Measurements from ENCODE around the gene STIP1. TPM values are rescaled to one million over a fixed set of nuclear protein-coding genes. Genes with fewer than 3 reads are reported as not detected.

The STIP1 gene
- total RNA-seq, 1 experiment from 2014 or later, result 297 TPM

DNA sequence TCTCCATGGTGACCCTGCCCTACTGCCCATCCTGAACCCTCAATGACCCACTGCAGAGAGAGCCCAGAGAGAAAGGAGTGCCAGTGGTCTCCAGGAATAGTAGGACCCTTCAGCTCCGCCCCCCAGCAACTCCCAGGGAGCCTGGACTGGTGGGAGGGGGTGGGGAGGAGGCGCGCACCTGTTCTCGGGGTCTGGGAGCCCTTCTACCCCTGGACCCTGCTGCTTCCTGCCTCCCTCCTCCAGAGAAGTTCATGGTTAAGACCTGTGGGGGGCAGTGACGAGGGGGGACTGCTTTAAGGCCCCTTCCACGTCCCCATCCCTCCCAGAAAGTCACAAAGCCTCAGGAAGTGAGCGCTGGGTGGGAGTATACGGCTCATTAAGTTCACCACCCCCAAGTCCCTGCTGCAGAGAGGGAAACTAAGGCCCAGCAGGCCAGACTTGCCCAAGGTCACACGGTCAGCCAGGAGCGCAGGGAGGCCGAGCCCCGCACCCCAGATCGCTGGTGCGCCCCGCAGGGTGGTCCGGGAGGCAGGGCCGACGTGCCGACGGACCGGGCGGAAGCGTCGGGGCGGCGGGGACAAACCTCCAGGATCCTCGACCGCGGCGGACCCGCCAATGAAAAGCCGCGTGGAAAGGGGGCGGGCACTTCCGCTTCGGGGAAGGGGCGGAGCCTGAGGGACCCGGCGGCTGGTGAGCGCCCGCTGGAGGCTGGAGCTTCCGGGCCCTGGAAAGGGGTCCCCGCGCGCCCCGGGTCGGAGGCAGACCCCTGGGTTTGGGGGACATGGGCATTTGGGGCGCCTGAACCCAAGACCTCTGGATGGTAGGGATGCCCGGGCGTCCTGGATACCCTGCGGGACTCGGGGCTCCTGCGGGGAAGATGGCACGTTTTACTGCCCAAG lies 39.9 kb downstream of the STIP1 start, which contains the start of the genes NUDT22 and TRPT1:
NUDT22 (plus strand) TSS at position 667 of the 899 bp plus-strand sequence. CDS start 379 bp downstream, outside the sequence.
TRPT1 (minus strand) TSS at position 579 of the 899 bp plus-strand sequence; CDS start at position 253, 326 bp downstream.
- DNase-seq, result peak; percentile 82 to 92
- H3K4me1 ChIP-seq, result peaks cover 26% of the 10 kb centered on the region
- Mint-ChIP-seq H3K36me3 (ENCODE audit: insufficient read depth, unreplicated experiment) (peaks cover 23% of the 10 kb centered on the region), H3K27ac (ENCODE audit: unreplicated experiment) (peak within 1 kb of the TSS; percentile 39), H3K4me3 (ENCODE audit: unreplicated experiment) (peak within 1 kb of the TSS; percentile 81), H3K9me3 (ENCODE audit: unreplicated experiment) (no peaks in the 10 kb centered on the region), H3K4me1 (ENCODE audit: low read depth, unreplicated experiment) (no peaks in the 10 kb centered on the region), H3K27me3 (ENCODE audit: insufficient read depth, unreplicated experiment) (no peaks in the 10 kb centered on the region)
- intact Hi-C loops (cut with micrococcal nuclease; ENCODE audit: unreplicated experiment), result no loop called here
- ChIA-PET POLR2A (interaction anchor here (1.0 to 1.3 kb wide), 3 partner anchors 15 to 78 kb away, joined by 4 to 11 read pairs (median 7); partner anchors contain the start of genes FKBP2 and STIP1), CTCF (interaction anchor here (0.6 to 1.5 kb wide), 5 partner anchors 21 to 365 kb away, joined by 3 to 7 read pairs (median 5); partner anchors contain the start of gene ESRRA)
- H3K4me3 ChIP-seq (ENCODE audit: low read depth, low read length), result peak within 1 kb of the TSS; percentile 99
- no peaks in the 10 kb centered on the region; the same call in 1 of the 2 replicates for H3K36me3 ChIP-seq (ENCODE audit: control insufficient read depth, insufficient read depth, low read length)
- H3K27me3 ChIP-seq (replicated peaks; ENCODE audit: control insufficient read depth, insufficient read depth, low read length), result no peaks in the 10 kb centered on the region
- TSS peak; percentile 41 for BruUV-seq (replicated peaks)
- peak; percentile 28 to 29 for TF ChIP-seq CTCF (IDR thresholded peaks at IDR 0.05; ENCODE audit: insufficient read depth in 1 of 2, low read depth in 1 of 2, low read length in 1 of 2, severe bottlenecking in 1 of 2, unreplicated experiment in 1 of 2)
- no peaks in the 10 kb centered on the region for H3K9me3 ChIP-seq

GRCh38 chr11:64226507-64227051 lies 40.6 kb downstream of the STIP1 start:
- no peaks in the 10 kb centered on the region for H3K27me3 ChIP-seq (replicated peaks; ENCODE audit: control insufficient read depth, insufficient read depth, low read length)
- TSS peak; percentile 50 for BruUV-seq (replicated peaks)
- Mint-ChIP-seq H3K36me3 (ENCODE audit: insufficient read depth, unreplicated experiment) (peaks cover 23% of the 10 kb centered on the region), H3K27ac (ENCODE audit: unreplicated experiment) (peak overlapping the region; percentile 39), H3K27me3 (ENCODE audit: insufficient read depth, unreplicated experiment) (no peaks in the 10 kb centered on the region), H3K4me3 (ENCODE audit: unreplicated experiment) (peak overlapping the region; percentile 81), H3K9me3 (ENCODE audit: unreplicated experiment) (no peaks in the 10 kb centered on the region), H3K4me1 (ENCODE audit: low read depth, unreplicated experiment) (no peaks in the 10 kb centered on the region)
- intact Hi-C loops (cut with micrococcal nuclease; ENCODE audit: unreplicated experiment), result no loop called here
- H3K36me3 ChIP-seq (ENCODE audit: control insufficient read depth, insufficient read depth, low read length), result no peaks in the 10 kb centered on the region
- no peaks in the 10 kb centered on the region for H3K9me3 ChIP-seq
- H3K4me1 ChIP-seq, result peaks cover 29% of the 10 kb centered on the region
- TF ChIP-seq CTCF (IDR thresholded peaks at IDR 0.05; ENCODE audit: insufficient read depth in 1 of 2, low read depth in 1 of 2, low read length in 1 of 2, severe bottlenecking in 1 of 2, unreplicated experiment in 1 of 2), result no peak
- peak; percentile 42 to 48 for DNase-seq
- ChIA-PET CTCF (interaction anchor here (0.6 to 1.5 kb wide), 5 partner anchors 22 to 365 kb away, joined by 3 to 7 read pairs (median 5); partner anchors contain the start of gene ESRRA), POLR2A (interaction anchor here (1.0 to 1.3 kb wide), 3 partner anchors 15 to 78 kb away, joined by 4 to 11 read pairs (median 7); partner anchors contain the start of genes FKBP2 and STIP1)
- H3K4me3 ChIP-seq (ENCODE audit: low read depth, low read length), result peak overlapping the region; percentile 99

GRCh38 chr11:64227405-64227956 lies 41.5 kb downstream of the STIP1 start:
- Mint-ChIP-seq H3K27ac (ENCODE audit: unreplicated experiment) (no peak overlapping the region), H3K4me1 (ENCODE audit: low read depth, unreplicated experiment) (no peaks in the 10 kb centered on the region), H3K36me3 (ENCODE audit: insufficient read depth, unreplicated experiment) (peaks cover 23% of the 10 kb centered on the region), H3K4me3 (ENCODE audit: unreplicated experiment) (peak overlapping the region; percentile 81), H3K27me3 (ENCODE audit: insufficient read depth, unreplicated experiment) (no peaks in the 10 kb centered on the region), H3K9me3 (ENCODE audit: unreplicated experiment) (no peaks in the 10 kb centered on the region)
- BruUV-seq (replicated peaks), result no TSS peak
- ChIA-PET CTCF (interaction anchor here (1.3 kb wide), 1 partner anchor 77 kb away, joined by 7 read pairs; the partner anchor contains the start of gene ESRRA), POLR2A (interaction anchor here (0.5 to 0.6 kb wide), 2 partner anchors 20 to 183 kb away, joined by 6 read pairs; no protein-coding TSS in a partner anchor)
- DNase-seq, result no peak
- peaks cover 29% of the 10 kb centered on the region for H3K4me1 ChIP-seq
- H3K36me3 ChIP-seq (ENCODE audit: control insufficient read depth, insufficient read depth, low read length), result peaks cover 2% of the 10 kb centered on the region; the same call in 1 of the 2 replicates
- no peaks in the 10 kb centered on the region for H3K9me3 ChIP-seq
- H3K4me3 ChIP-seq (ENCODE audit: low read depth, low read length), result no peak overlapping the region
- no peak for TF ChIP-seq CTCF (IDR thresholded peaks at IDR 0.05; ENCODE audit: insufficient read depth in 1 of 2, low read depth in 1 of 2, low read length in 1 of 2, severe bottlenecking in 1 of 2, unreplicated experiment in 1 of 2)
- H3K27me3 ChIP-seq (replicated peaks; ENCODE audit: control insufficient read depth, insufficient read depth, low read length), result no peaks in the 10 kb centered on the region
- intact Hi-C loops (cut with micrococcal nuclease; ENCODE audit: unreplicated experiment), result no loop called here

All from Caco-2 (cell line).